Measurements from ENCODE around the gene FAM43A.
A peak's percentile ranks its signal among the peaks of the same experiment; 100 is the strongest.

FAM43A gene

DNA sequence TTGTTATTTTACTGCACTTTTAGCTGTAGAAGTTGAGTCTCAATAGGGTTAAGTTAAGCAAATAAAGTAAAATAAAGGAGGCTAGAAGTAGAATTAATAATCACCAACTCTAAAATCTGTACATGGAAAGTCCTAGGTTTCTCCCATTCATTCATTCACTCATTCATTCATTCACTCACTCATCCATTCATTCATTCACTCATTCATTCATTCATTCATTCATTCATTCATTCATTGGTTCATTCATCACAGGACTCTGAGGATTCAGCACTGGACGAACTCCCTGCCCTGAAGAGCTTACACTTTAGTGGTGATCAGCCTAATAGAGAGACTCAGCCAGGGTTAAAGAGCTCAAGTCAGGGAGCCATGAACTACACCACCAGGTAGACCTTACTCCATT lies 9.2 kb upstream of the FAM43A start:
- no peak for DNase-seq

- DNase-seq, result no peak
Observed at GRCh38 chr3:194680888-194681615, 4.6 kb upstream of the FAM43A start.

DNA sequence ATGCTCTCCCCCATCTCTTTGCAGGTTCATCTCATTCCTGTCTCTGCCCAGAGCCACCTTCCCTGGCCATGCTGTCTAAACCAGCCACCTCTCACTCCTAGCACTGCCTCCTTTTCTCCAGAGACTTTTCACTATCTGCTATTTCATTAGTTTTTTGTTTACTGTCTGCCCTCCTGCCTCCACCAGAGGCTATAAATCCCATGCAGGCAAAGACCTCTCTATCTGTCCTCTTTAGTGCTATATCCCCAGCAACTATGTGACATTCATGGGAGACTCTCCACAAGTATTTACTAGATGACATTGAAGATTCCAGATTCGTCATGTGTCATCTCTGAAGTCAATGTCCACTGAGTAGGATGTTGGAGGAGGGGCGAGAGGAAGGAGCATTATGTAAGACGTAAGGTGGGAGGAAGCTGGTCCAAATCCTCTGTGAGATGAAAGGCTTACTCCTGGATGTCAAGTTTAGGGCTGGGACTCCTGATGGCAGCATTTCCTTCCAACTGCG lies 3.4 kb upstream of the FAM43A start:
- no peak for DNase-seq

- peak; percentile 68 to 75 for DNase-seq
Observed at GRCh38 chr3:194682694-194683310, 2.9 kb upstream of the FAM43A start.

- DNase-seq, result no peak
Observed at GRCh38 chr3:194683380-194683779, 2.3 kb upstream of the FAM43A start.

DNA sequence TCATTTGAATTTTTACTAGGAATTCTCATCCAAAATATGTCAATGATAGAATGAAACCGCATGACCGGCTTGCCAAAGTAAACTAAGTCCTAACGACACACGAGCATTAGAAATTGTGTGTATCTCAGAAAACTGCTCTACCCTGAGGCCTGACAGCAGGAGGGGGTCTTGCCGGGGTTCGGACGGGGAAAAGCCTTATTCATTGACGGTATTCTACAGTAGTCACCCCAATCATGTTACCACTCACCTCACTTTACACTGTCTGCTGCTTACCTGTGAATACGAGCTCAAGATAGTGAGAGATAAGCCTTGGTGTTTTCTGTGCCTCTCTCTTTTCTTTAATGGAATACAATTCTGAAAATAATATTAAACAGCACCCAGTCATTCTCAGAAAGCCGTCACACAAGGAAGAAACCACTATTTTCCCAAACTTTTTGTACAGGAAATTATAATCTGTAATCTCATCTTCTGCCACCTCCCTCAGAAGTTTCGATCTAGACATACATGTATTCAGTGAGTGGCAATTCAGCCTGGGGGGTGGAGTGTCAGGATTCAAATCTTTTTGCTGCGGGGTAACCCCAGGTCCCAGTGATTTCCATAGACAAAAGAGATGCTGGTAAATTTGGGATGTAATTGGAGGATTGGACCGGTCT lies 492 bp upstream of the FAM43A start:
- DNase-seq, result no peak

GRCh38 chr3:194686414-194686815 lies 732 bp downstream of the FAM43A start:
- DNase-seq, result peak in 1 of 2 experiments; percentile 36

DNA sequence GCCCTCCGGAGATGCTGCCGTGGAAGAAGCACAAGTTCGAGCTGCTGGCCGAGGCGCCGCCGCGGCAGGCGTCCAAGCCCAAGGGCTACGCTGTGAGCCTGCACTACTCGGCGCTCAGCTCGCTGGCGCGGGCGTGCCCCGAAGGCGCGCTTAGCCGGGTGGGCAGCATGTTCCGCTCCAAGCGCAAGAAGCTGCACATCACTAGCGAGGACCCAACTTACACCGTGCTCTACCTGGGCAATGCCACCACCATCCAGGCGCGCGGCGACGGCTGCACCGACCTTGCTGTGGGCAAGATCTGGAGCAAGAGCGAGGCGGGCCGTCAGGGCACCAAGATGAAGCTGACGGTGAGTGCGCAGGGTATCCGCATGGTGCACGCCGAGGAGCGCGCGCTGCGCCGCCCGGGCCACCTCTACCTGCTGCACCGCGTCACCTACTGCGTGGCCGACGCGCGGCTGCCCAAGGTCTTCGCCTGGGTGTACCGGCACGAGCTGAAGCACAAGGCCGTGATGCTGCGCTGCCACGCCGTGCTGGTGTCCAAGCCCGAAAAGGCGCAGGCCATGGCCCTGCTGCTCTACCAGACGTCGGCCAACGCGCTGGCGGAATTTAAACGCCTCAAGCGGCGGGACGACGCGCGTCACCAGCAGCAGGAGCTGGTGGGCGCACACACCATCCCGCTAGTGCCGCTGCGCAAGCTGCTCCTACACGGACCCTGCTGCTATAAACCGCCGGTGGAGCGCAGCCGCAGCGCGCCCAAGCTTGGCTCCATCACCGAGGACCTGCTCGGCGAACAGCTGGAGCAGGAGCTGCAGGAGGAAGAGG lies 1.3 kb downstream of the FAM43A start:
- peak; percentile 29 to 39 for DNase-seq

GRCh38 chr3:194687638-194688199 lies 2.0 kb downstream of the FAM43A start:
- DNase-seq, result peak; percentile 72 to 77

GRCh38 chr3:194688200-194688740 lies 2.6 kb downstream of the FAM43A start:
- DNase-seq, result peak; percentile 26 to 32

DNA sequence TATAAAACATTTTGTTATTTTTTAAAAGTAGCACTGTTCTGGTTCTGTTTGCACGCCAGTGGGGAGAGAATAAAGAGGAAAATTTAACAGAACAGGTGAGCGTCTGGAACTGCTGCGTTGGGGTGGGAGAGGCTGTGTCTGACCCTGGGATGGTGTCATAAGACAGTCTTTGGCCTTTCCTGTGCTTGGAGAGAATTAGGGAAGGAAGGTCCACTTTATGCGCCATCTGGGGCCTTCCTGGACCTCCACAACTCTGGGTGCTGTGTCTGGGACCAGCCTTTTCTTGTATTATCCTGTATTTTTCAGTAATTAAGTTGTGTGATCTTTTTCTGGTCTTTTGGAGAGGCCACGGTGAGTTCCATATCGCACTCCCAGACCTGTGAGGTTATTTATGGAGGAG lies 3.3 kb downstream of the FAM43A start:
- no peak for DNase-seq

GRCh38 chr3:194689493-194689944 lies 3.8 kb downstream of the FAM43A start:
- DNase-seq, result peak in 1 of 2 experiments; percentile 23

DNA sequence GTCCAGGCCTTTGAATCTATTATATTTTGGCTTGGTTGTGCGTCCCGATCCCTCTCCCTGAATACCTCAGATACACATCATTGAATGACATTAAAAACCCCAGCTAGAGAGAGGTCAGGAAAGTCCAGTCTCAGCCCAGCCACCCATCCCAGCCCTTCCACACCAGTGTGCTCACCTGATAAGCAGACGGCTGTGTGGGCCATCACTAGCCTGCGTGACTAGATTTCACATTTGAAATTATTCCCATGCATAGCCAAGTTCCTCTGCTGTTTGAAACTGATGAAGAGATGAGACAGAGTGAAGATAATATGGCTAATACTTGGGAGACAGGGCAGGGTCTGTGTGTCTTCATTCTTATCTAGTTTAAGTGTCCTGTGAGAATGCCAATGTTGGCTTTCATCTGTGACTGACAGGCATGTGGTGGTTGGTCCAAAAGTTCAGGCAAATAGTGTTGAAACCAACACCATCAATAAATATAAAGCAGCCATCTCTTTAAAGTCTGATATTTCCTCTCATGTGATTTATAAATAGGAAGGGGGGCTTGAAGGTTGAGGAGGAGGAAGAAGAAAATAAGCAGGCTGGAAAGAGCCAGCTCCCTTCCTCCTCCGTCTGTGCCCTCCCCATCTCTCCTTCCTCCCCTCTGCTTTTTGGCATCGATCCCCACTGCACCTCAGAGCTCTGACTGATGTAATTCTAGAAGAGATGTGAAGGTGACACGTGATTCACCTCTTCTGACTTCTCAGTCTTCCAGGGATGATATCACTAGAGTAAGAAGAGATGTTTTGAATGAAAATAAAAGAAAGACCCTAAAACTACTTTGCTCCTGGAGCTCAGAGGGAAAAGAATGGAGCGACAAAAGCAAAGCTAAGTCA lies 5.1 kb downstream of the FAM43A start:
- no peak for DNase-seq

DNA sequence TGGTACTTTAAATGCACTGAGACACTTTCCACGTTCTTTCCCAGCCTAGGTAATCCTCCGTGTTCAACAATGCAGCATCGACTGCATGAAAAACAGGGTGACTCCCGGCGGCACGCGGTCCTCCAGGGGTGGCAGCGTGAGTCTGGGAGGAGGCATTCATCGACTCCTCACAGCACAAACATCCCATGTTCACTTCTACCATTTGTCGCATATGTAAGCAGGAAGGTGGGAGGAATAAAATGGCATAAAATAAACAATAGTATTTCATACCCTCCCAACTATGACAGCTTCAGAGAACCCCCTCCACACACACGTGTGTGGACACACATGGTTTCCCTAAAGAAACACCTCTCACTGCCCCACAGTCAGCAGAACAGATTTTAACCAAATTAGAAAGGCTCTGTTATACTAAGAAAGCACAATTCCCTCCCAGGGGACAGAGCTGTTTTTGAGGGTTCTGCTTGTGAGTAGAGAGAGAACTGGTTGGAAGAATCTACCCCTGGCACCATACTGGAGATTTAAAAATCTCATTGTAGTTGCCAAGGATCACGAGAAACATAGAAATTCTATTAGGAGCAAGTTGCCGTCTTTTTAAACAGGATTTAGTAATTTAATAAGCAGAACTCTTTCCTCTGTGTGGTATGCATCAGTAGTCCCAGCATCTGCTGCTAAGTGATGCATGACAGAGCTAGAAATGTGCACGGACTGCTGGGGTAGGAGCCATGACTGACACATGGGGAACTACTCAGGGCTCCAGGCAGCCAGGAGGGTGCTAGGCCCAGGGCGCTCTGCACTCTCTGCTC lies 6.0 kb downstream of the FAM43A start:
- no peak for DNase-seq

DNA sequence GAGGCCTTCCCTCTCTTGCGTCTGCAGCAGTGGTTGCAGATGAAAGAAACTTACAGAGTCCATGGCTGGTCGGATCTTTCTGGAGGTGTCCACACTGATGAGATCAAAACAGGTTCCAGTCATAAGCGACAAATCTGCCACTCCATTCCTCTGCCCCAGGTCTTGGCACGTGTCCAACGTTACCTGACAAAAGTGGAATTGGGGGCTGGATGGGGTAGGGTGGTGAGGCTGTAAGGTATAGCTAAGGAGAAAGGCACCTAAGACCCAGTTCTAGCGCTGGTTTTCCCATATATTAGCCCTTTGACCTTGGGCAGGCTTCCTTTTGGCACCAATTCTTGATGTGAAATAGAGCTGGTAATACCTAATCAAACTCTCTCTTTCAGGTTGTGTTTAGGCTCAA lies 11.0 kb downstream of the FAM43A start:
- no peak for DNase-seq

DNA sequence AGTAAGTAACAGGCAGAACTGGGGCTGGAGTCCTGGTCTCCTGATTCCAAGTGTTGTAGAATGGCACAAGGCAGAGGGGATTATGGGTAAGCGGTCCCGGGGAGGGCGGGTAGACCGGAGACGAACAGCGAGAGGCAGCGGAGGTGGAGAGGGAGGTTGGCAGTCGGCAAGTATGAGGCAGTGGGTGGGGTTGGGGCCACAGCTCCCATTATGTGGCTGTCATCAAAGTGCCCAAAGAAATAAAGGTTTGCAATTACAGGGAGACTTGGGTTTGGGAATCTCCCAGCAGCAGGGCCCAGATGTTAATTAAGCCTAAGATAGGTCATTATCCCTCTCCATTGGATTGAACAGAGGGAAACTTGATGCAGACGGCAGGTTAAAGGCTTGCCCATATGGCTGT lies 16.9 kb downstream of the FAM43A start:
- DNase-seq, result no peak

GRCh38 chr3:194705227-194705626 lies 19.5 kb downstream of the FAM43A start:
- no peak for DNase-seq

GRCh38 chr3:194705761-194706160 lies 20.1 kb downstream of the FAM43A start:
- DNase-seq, result no peak

GRCh38 chr3:194707147-194707540 lies 21.5 kb downstream of the FAM43A start:
- DNase-seq, result no peak

GRCh38 chr3:194711286-194711685 lies 25.6 kb downstream of the FAM43A start:
- no peak for DNase-seq

Measured in activated CD4-positive, alpha-beta T cell treated with anti-CD3 and anti-CD28 coated beads, Interleukin-2, amount 50 U/mL, for 48 hours (primary cell).